BE2C (cell line): ENCODE measurements around the gene DIRAS3.
"Not testable (repeated sequence)": the region's sequence is repeated elsewhere in the genome, so short reads cannot be mapped to it uniquely, and the experiment has no call there.

Experiments
- DNase-seq: peaks from one replicate; pipeline ENCODE4 v3.0.0-alpha.2; 2020
- H3K27me3 ChIP-seq: fragments of 250-450 bp; sonication (Bioruptor Pico); 2 replicates; pipeline ENCODE4 v1.5.1; 2020; ENCODE audit warnings: mild to moderate bottlenecking
- H3K36me3 ChIP-seq: fragments of 250-450 bp; sonication (Bioruptor Pico); 2 replicates; pipeline ENCODE4 v1.5.1; 2020; ENCODE audit warnings: mild to moderate bottlenecking
- H3K4me1 ChIP-seq: fragments of 250-450 bp; sonication (Bioruptor Pico); 2 replicates; pipeline ENCODE4 v1.5.1; 2020
- H3K4me3 ChIP-seq: 2 replicates; pipeline ENCODE4 v1.5.1; 2011; ENCODE audit warnings: low read depth, low read length
- H3K9me3 ChIP-seq: fragments of 250-450 bp; sonication (Bioruptor Pico); 2 replicates; pipeline ENCODE4 v1.5.1; 2020
- TF ChIP-seq, protein P1 (sequence below): IDR thresholded peaks from 2 replicates; pipeline ENCODE4 v1.5.1; 2012; ENCODE audit warnings: mild to moderate bottlenecking, low read depth, low read length

The DIRAS3 gene

DNA sequence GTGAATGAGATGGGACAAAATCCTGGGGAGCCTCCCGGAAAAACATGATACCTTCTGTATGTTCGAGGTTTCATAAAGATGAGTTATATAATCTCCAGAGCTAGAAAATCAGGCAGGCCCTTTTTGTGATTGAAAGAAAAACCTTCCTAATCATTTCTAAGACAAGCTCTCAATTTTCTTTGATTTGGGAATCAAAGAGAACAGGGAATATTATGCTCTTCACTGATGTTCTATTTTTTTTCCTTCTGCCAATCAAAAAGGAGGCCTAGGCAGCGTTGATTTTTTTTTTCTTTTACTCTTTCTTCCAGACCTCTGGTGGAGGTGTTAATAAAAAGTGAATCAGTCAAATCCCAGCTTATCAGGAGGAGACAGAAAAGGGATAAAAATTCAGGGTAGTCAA, 34.5 kb downstream of the DIRAS3 start:
- Histone ChIP-seq H3K27me3 (no peaks in the 10 kb centered on the region), H3K4me3 (no peak overlapping the region), H3K36me3 (no peaks in the 10 kb centered on the region), H3K9me3 (no peaks in the 10 kb centered on the region), H3K4me1 (no peaks in the 10 kb centered on the region)
- DNase-seq, result no peak
- TF ChIP-seq, protein P1, sequence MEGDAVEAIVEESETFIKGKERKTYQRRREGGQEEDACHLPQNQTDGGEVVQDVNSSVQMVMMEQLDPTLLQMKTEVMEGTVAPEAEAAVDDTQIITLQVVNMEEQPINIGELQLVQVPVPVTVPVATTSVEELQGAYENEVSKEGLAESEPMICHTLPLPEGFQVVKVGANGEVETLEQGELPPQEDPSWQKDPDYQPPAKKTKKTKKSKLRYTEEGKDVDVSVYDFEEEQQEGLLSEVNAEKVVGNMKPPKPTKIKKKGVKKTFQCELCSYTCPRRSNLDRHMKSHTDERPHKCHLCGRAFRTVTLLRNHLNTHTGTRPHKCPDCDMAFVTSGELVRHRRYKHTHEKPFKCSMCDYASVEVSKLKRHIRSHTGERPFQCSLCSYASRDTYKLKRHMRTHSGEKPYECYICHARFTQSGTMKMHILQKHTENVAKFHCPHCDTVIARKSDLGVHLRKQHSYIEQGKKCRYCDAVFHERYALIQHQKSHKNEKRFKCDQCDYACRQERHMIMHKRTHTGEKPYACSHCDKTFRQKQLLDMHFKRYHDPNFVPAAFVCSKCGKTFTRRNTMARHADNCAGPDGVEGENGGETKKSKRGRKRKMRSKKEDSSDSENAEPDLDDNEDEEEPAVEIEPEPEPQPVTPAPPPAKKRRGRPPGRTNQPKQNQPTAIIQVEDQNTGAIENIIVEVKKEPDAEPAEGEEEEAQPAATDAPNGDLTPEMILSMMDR, result no peak

DNA sequence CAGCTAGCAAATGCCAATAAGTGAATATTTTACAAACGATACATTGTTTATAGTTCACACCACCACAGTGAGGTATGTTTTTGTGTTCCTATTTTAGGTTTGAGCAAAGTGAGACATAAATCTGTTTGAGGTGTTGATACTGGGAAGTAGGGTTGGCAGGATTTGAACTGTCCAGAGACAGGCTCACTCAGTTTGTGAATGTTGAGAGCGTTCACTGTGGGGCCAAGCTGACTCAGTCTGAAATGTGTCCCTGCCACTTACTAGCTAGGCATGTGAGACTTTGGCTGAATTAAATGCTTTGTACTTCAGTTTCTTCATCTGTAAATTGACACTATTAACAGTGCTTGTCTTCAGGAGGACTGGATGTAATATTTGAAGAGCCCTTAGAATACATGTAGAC, 35.1 kb downstream of the DIRAS3 start:
- TF ChIP-seq, protein P1, result no peak
- no peak for DNase-seq
- Histone ChIP-seq H3K4me3 (no peak overlapping the region), H3K36me3 (no peaks in the 10 kb centered on the region), H3K4me1 (no peaks in the 10 kb centered on the region), H3K9me3 (no peaks in the 10 kb centered on the region), H3K27me3 (no peaks in the 10 kb centered on the region)

DNA sequence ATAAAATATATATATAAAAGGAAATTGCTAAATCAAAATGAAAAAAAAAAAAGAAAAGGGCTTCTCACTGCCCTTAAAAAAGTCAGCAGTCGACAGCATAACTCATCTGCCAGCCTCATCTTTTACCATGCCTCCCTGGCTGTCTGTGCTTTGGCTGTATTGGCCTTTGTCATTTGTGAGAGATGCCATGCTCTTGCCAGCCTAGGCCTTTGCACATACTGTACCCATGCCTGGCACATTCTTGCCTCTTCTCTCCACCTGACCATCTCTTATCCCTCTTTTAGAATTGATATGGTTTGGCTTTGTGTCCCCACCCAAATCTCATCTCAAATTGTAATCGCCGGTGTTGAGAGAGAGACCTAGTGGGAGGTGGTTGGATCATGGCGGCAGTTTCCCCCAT, 37.1 kb downstream of the DIRAS3 start:
- TF ChIP-seq, protein P1, result no peak
- no peak for DNase-seq
- Histone ChIP-seq H3K27me3 (no peaks in the 10 kb centered on the region), H3K36me3 (no peaks in the 10 kb centered on the region), H3K9me3 (no peaks in the 10 kb centered on the region), H3K4me1 (no peaks in the 10 kb centered on the region), H3K4me3 (no peak overlapping the region)

- H3K36me3 ChIP-seq, result no peaks in the 10 kb centered on the region
- H3K9me3 ChIP-seq, result no peaks in the 10 kb centered on the region
- no peaks in the 10 kb centered on the region for H3K27me3 ChIP-seq
- no peak for DNase-seq
- TF ChIP-seq, protein P1, result no peak
- H3K4me1 ChIP-seq, result no peaks in the 10 kb centered on the region
- no peak overlapping the region for H3K4me3 ChIP-seq
Observed at GRCh38 chr1:68011657-68012375, 38.6 kb downstream of the DIRAS3 start.

GRCh38 chr1:68010543-68010942, 39.9 kb downstream of the DIRAS3 start:
- no peak for DNase-seq
- Histone ChIP-seq H3K9me3 (no peaks in the 10 kb centered on the region), H3K4me3 (no peak overlapping the region), H3K4me1 (no peaks in the 10 kb centered on the region), H3K27me3 (no peaks in the 10 kb centered on the region), H3K36me3 (no peaks in the 10 kb centered on the region)
- TF ChIP-seq, protein P1, result no peak

DNA sequence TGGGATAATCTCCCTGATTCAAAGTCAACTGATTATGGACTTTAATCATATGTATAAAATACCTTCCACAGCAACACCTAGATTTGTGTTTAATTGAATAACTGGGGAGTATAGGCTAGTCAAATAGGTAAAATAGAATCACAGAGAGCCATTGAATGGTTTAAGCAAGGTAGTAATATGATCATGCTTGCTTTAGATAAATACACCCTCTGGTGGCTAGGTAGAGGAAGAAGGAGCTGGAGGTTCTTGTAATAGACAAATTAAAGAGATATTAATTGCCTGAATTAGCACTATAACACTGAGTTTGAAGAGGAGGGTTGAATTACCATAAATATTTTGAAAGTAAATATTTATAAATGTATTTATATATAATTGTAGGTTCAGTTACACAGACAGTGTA, 40.3 kb downstream of the DIRAS3 start:
- TF ChIP-seq, protein P1, result no peak
- H3K4me3 ChIP-seq, result no peak overlapping the region
- no peaks in the 10 kb centered on the region for H3K9me3 ChIP-seq
- no peaks in the 10 kb centered on the region for H3K36me3 ChIP-seq
- H3K4me1 ChIP-seq, result no peaks in the 10 kb centered on the region
- no peaks in the 10 kb centered on the region for H3K27me3 ChIP-seq
- DNase-seq, result no peak

DNA sequence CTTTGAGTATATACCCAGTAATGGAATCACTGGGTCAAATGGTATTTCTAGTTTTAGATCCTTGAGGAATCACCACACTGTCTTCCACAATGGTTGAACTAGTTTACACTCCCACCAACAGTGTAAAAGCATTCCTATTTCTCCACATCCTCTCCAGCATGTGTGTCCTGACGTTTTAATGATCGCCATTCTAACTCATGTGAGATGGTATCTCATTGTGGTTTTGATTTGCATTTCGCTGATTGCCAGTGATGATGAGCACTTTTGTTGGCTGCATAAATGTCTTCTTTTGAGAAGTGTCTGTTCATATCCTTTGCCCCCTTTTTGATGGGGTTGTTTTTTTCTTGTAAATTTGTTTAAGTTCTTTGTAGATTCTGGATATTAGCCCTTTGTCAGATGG, 46.8 kb downstream of the DIRAS3 start:
- H3K36me3 ChIP-seq, H3K27me3 ChIP-seq, H3K4me3 ChIP-seq, H3K4me1 ChIP-seq, H3K9me3 ChIP-seq, DNase-seq: not testable (repeated sequence)
